SU-DHL-6 (cell line): ENCODE results near the gene PPCS.

Experiments used
- CTCF ChIP-seq: fragments of 200-600 bp; sonication (generic); IDR thresholded peaks from one replicate; pipeline ENCODE4 v1.5.1; 2017; ENCODE audit warnings: antibody characterized with exemption, mild to moderate bottlenecking, low read length, moderate library complexity; ENCODE audit not compliant: insufficient read depth, poor library complexity, severe bottlenecking
- EZH2phosphoT487 ChIP-seq: fragments of 200-600 bp; sonication (generic), shearing (Covaris generic); conservative IDR thresholded peaks from 2 replicates; pipeline ENCODE4 v1.6.1; 2018; ENCODE audit warnings: mild to moderate bottlenecking, antibody characterized with exemption, low read length, moderate library complexity, mixed read lengths

DNA sequence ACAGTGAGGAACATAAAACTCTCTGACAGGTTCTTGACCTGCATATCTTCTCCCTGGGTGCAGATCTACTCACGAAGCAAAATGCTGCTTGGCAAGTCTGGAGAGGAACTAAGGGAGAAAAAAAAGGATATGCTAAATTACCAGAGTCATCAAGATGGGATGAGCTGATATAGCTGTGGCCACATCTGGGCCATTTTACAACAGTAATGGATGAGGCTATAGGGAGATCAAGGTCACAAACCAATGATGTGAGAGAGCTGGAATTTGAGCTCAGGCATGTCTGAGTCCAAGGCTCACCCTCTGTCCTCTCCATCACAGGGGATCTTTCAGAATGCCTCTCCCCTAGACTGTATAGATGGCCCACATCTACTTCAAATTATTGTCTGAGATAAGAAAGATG lies 26.7 kb upstream of the PPCS start:
- TF ChIP-seq CTCF (no peak), EZH2phosphoT487 (no peak)
